ENCODE measurements around the gene ORM1. TPM values are rescaled to one million over a fixed set of nuclear protein-coding genes. Genes with fewer than 3 reads are reported as not detected.

Gene ORM1
- total RNA-seq, result not detected in 2 replicates

DNA sequence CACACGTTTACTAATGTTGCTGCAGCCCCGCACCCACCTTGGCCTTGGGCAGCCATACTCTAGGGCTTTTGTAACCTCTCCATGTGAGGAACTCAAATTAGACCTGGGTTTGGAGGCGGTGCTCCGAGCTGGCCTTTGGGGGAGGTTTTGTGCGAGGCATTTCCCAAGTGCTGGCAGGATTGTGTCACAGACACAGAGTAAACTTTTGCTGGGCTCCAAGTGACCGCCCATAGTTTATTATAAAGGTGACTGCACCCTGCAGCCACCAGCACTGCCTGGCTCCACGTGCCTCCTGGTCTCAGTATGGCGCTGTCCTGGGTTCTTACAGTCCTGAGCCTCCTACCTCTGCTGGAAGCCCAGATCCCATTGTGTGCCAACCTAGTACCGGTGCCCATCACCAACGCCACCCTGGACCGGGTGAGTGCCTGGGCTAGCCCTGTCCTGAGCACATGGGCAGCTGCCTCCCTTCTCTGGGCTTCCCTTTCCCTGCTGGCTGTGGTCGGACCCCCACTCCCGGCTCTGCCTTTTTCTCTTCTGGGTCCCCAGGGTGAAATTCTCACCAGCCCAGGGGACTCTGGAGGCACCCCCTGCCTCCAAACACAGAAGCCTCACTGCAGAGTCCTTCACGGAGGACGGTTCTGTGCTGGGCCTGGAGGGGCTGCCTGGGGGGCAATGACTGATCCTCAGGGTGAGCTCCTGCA lies at the start of gene ORM1:
TSS of gene ORM1 (plus strand) at position 268 of the 701 bp plus-strand sequence. CDS start at position 304, 36 bp downstream.

DNA sequence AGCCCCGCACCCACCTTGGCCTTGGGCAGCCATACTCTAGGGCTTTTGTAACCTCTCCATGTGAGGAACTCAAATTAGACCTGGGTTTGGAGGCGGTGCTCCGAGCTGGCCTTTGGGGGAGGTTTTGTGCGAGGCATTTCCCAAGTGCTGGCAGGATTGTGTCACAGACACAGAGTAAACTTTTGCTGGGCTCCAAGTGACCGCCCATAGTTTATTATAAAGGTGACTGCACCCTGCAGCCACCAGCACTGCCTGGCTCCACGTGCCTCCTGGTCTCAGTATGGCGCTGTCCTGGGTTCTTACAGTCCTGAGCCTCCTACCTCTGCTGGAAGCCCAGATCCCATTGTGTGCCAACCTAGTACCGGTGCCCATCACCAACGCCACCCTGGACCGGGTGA lies 6.7 kb downstream of the ORM1 start, which contains the start of gene ORM2:
TSS of gene ORM2 (plus strand) at position 245 of the 398 bp plus-strand sequence. CDS start at position 281, 36 bp downstream.

Other genes with a start within 250 kb of the ORM1 start
- gene AMBP, start 244.8 kb upstream of the ORM1 start, total RNA-seq, result not detected in 2 replicates
- gene KIF12, start 223.8 kb upstream of the ORM1 start, total RNA-seq, result not detected in 2 replicates
- 5.8 and 10.3 TPM in 2 replicates for gene COL27A1, start 167.6 kb upstream of the ORM1 start, total RNA-seq
- gene ORM2, start 6.8 kb downstream of the ORM1 start, total RNA-seq, result not detected in 2 replicates
- 6.5 and 9.2 TPM in 2 replicates for gene AKNA, start 64.9 kb downstream of the ORM1 start, total RNA-seq
- 1.8 and 2.4 TPM in 2 replicates for gene WHRN, start 182.4 kb downstream of the ORM1 start, total RNA-seq

All from cardiac atrium fibroblast (primary cell).